ENCODE results near the gene TET3. TPM values are rescaled to one million over a fixed set of nuclear protein-coding genes. Genes with fewer than 3 reads are reported as not detected.

The TET3 gene
- total and polyA plus RNA-seq, 2 experiments from 2014 or later: 3.6 to 19.9 TPM

GRCh38 chr2:73952499-73953446, 31.9 kb upstream of the TET3 start:
- no peaks in the 10 kb centered on the region for H3F3A ChIP-seq (replicated peaks; ENCODE audit: low read depth)
- H3K4me1 ChIP-seq (ENCODE audit: insufficient read depth): no peaks in the 10 kb centered on the region
- TF ChIP-seq EZH2phosphoT487 (IDR thresholded peaks at IDR 0.05; ENCODE audit: unreplicated experiment): no peak
- no peak for TF ChIP-seq JUNB (IDR thresholded peaks at IDR 0.05; ENCODE audit: unreplicated experiment)
- TF ChIP-seq ZNF114 (CRISPR knock-in tag; IDR thresholded peaks at IDR 0.05): no peak
- TF ChIP-seq ZNF331 (CRISPR knock-in tag; IDR thresholded peaks at IDR 0.05; ENCODE audit: low read depth): no peak
- no peak for TF ChIP-seq POLR2AphosphoS5 (IDR thresholded peaks at IDR 0.05; ENCODE audit: low read depth)
- no peak for TF ChIP-seq STAT1 (IDR thresholded peaks at IDR 0.05; ENCODE audit: unreplicated experiment)
- no peak for TF ChIP-seq NANOG (IDR thresholded peaks at IDR 0.05; ENCODE audit: borderline replicate concordance)
- TF ChIP-seq ZNF462 (CRISPR knock-in tag; IDR thresholded peaks at IDR 0.05): no peak
- TF ChIP-seq REST (IDR thresholded peaks at IDR 0.05; ENCODE audit: unreplicated experiment): no peak
- no peak for TF ChIP-seq EZH2 (IDR thresholded peaks at IDR 0.05; ENCODE audit: low read depth, unreplicated experiment)
- TF ChIP-seq CTCF (conservative IDR thresholded peaks at IDR 0.05; ENCODE audit: low read depth in 2 of 2): no peak
- TF ChIP-seq ETS1 (IDR thresholded peaks at IDR 0.05): no peak
- no peak for TF ChIP-seq CREB1 (CRISPR knock-in tag; IDR thresholded peaks at IDR 0.05; ENCODE audit: low read depth)
- H3K4me3 Mint-ChIP-seq: no peak overlapping the region
- no peaks in the 10 kb centered on the region for H3K4me1 Mint-ChIP-seq
- peaks cover 60% of the 10 kb centered on the region for H3K36me3 Mint-ChIP-seq (ENCODE audit: low read depth)
- H3K27me3 Mint-ChIP-seq (ENCODE audit: insufficient read depth, low read depth, poor library complexity): peaks cover 2% of the 10 kb centered on the region
- H4K20me1 ChIP-seq (replicated peaks; ENCODE audit: insufficient read depth): peaks cover 33% of the 10 kb centered on the region
- H3K27ac Mint-ChIP-seq: no peak overlapping the region
- H3K4me2 ChIP-seq: no peak overlapping the region
- DNase-seq (ENCODE audit: low spot score): no peak
- H3K27ac ChIP-seq (ENCODE audit: low read depth): no peak overlapping the region
- ATAC-seq: no peak
- H3K27me3 ChIP-seq (ENCODE audit: insufficient read depth): no peaks in the 10 kb centered on the region
- H3K9me3 Mint-ChIP-seq: no peaks in the 10 kb centered on the region
- H3K79me2 ChIP-seq (replicated peaks; ENCODE audit: insufficient read depth): peaks cover 14% of the 10 kb centered on the region
- no peak overlapping the region for H3K4me3 ChIP-seq
- peaks cover 43% of the 10 kb centered on the region for H3K36me3 ChIP-seq (ENCODE audit: insufficient read depth)
- H3K9me2 ChIP-seq (ENCODE audit: insufficient read depth): no peaks in the 10 kb centered on the region
- no peak overlapping the region for H2AFZ ChIP-seq
